ENCODE results near the gene TRRAP. TPM values are rescaled to one million over a fixed set of nuclear protein-coding genes. Genes with fewer than 3 reads are reported as not detected.

Gene TRRAP
- polyA plus RNA-seq, 1 donor (not counting 4 experiments of a cell fraction or from before 2014, with no cell fraction given): 6.1 TPM

- no peak for FAIRE-seq
These were observed 52.6 kb downstream of the TRRAP start for GRCh38 chr7:98930921-98931320.

DNA sequence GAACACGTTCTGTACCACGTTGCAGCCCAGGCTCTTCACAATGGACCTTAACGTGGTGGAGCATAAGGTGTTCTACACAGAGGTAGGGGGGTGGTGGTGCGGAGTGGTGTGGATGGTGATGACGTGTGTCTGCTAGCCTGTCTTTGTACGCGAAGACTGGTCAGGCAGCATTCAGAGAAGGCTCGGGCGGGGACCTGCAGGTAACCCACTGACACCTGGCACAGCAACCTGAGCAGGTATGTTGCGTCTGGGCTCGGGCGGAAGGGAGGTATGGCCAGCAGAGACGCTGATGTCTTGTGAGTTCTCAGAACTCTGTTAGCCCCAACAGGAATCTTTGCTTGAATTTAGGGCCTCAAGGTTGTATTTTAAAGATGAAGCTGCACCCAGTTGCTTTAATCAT is 55.0 kb downstream of the TRRAP start:
- DNase-seq (ENCODE audit: low read depth, low spot score) (no peak), FAIRE-seq (no peak)
- Histone ChIP-seq H3K27me3 (ENCODE audit: control insufficient read depth, extremely low read depth, insufficient read depth, low read length) (no peaks in the 10 kb centered on the region), H3K9ac (ENCODE audit: control insufficient read depth, extremely low read depth, insufficient read depth, low read length) (no peak overlapping the region), H3K9me1 (ENCODE audit: control insufficient read depth, extremely low read depth, insufficient read depth, low read length) (no peaks in the 10 kb centered on the region), H3K4me3 (ENCODE audit: control insufficient read depth in 2 of 3, extremely low read depth in 1 of 3, insufficient read depth in 2 of 3, low read depth in 1 of 3, low read length in 3 of 3) (no peak overlapping the region), H2AFZ (ENCODE audit: control insufficient read depth, low read length) (no peak overlapping the region), H3K79me2 (ENCODE audit: control insufficient read depth, insufficient read depth, low read length) (no peaks in the 10 kb centered on the region), H3K36me3 (ENCODE audit: control insufficient read depth in 2 of 2, extremely low read depth in 1 of 2, insufficient read depth in 2 of 2, low read length in 2 of 2) (peaks cover 30 to 35% of the 10 kb centered on the region in 2 experiments), H3K4me1 (ENCODE audit: control insufficient read depth, extremely low read depth, insufficient read depth, low read length) (no peaks in the 10 kb centered on the region), H3K9me3 (ENCODE audit: control insufficient read depth, low read depth, low read length) (no peaks in the 10 kb centered on the region), H4K20me1 (ENCODE audit: control insufficient read depth, extremely low read depth, insufficient read depth, low read length) (no peaks in the 10 kb centered on the region), H3K4me2 (ENCODE audit: control insufficient read depth, extremely low read depth, insufficient read depth, low read depth, low read length) (no peak overlapping the region), H3K27ac (ENCODE audit: control insufficient read depth, insufficient read depth, low read length) (no peak overlapping the region)
- dilution Hi-C loops (cut with MboI; ENCODE audit: extremely low pct_ligation_motif_present, low sequenced_read_pairs): no loop called here
- no peak for TF ChIP-seq EZH2 (IDR thresholded peaks at IDR 0.05; ENCODE audit: low read length)
- no peak for TF ChIP-seq CTCF (optimal IDR thresholded peaks at IDR 0.05 in 1 of 3, IDR thresholded peaks at IDR 0.05 in 1 of 3, conservative IDR thresholded peaks at IDR 0.05 in 1 of 3; ENCODE audit: extremely low read depth in 1 of 3, insufficient read depth in 2 of 3, low read length in 3 of 3)

More at GRCh38 chr7:98930921-98931320, 52.6 kb downstream of the TRRAP start:
- Histone ChIP-seq H4K20me1 (ENCODE audit: control insufficient read depth, extremely low read depth, insufficient read depth, low read length) (no peaks in the 10 kb centered on the region), H3K9me3 (ENCODE audit: control insufficient read depth, low read depth, low read length) (no peaks in the 10 kb centered on the region), H3K4me1 (ENCODE audit: control insufficient read depth, extremely low read depth, insufficient read depth, low read length) (no peaks in the 10 kb centered on the region), H3K4me2 (ENCODE audit: control insufficient read depth, extremely low read depth, insufficient read depth, low read depth, low read length) (no peak overlapping the region), H3K4me3 (ENCODE audit: control insufficient read depth in 2 of 3, extremely low read depth in 1 of 3, insufficient read depth in 2 of 3, low read depth in 1 of 3, low read length in 3 of 3) (no peak overlapping the region), H3K27me3 (ENCODE audit: control insufficient read depth, extremely low read depth, insufficient read depth, low read length) (no peaks in the 10 kb centered on the region), H2AFZ (ENCODE audit: control insufficient read depth, low read length) (no peak overlapping the region), H3K27ac (ENCODE audit: control insufficient read depth, insufficient read depth, low read length) (no peak overlapping the region), H3K36me3 (ENCODE audit: control insufficient read depth in 2 of 2, extremely low read depth in 1 of 2, insufficient read depth in 2 of 2, low read length in 2 of 2) (peaks cover 27 to 32% of the 10 kb centered on the region in 2 experiments), H3K9ac (ENCODE audit: control insufficient read depth, extremely low read depth, insufficient read depth, low read length) (no peak overlapping the region), H3K79me2 (ENCODE audit: control insufficient read depth, insufficient read depth, low read length) (no peaks in the 10 kb centered on the region), H3K9me1 (ENCODE audit: control insufficient read depth, extremely low read depth, insufficient read depth, low read length) (no peaks in the 10 kb centered on the region)
- TF ChIP-seq EZH2 (IDR thresholded peaks at IDR 0.05; ENCODE audit: low read length) (no peak), CTCF (optimal IDR thresholded peaks at IDR 0.05 in 1 of 3, IDR thresholded peaks at IDR 0.05 in 1 of 3, conservative IDR thresholded peaks at IDR 0.05 in 1 of 3; ENCODE audit: extremely low read depth in 1 of 3, insufficient read depth in 2 of 3, low read length in 3 of 3) (no peak)
- dilution Hi-C loops (cut with MboI; ENCODE audit: extremely low pct_ligation_motif_present, low sequenced_read_pairs): no loop called here
- DNase-seq (ENCODE audit: low read depth, low spot score): no peak
